ENCODE data around the gene LAMTOR2.

The LAMTOR2 gene

DNA sequence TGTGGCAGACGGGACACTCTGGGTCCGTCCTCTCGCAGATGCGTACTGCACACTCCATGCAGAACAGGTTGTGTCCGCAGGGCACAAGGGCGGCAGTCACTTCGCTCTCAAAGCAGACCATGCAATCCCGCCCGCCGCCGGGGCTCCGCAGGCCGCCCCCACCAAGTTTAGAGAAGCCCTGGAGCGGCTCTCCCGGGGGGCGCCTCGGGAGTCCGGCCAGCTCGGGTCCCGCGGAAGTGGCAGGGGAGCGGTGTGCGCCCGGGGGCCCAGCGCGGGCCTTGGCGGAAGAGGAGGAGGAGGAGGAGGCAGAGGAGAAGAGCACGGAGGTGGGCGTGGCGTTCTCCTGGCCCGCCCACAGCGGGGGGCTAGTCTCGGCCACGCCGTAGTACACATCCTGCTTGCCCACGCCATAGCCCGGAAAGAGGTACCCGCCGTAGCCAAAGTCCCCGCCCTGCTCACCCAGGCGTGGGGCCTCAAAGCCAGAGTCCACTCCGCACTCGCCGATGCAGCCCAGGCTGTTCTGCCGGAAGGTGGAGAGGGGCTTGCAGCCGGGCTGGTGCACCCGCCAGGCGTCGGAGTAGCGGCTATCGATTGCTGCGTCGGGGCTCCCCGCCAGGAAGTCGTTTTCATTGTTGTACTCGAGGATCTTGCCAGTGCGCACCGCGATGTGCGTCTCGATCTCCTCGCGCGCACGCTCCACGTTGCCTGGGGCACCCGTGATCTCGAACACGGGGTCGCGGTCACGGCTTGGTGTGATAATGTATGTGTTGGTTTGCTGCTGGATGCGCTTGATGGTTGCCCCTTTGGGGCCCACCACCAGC is 22.2 kb downstream of the LAMTOR2 start:
- DNase-seq (ENCODE audit: low spot score), result no peak

DNA sequence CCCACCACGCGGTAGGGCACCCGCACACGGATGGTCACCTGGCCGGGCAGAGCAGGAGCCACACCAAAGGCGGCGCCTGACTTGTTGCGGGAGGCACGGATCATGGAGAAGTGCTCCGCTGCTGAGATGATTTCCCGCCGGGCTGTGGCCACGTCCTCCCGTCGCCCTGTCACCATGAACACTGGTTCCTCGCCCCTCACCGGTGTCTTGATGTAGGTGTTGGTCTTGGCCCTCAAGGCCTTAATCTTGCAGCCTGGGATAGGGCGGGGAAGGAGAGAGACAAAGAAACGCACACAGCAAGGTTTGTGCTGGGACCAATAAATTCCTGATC is 22.8 kb downstream of the LAMTOR2 start:
- DNase-seq (ENCODE audit: low spot score), result no peak

DNA sequence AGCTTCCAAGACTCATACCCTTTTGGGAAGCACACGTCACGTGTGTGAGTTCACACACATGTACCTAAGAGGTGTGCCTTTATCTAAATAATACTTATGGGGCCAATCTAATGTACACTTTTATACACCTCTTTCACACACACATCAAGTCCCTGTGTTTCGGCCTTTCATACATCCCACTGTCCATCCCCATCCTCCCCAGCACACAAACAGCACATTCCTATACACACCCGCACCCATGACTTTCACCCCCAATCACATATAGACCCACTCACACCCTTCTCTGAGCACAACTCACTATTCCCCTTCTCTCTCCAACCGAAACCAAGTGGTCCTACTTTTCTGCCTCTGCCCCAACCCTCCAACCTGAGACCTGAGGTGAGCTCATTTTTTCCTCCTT is 24.1 kb downstream of the LAMTOR2 start:
- DNase-seq (ENCODE audit: low spot score), result no peak

DNA sequence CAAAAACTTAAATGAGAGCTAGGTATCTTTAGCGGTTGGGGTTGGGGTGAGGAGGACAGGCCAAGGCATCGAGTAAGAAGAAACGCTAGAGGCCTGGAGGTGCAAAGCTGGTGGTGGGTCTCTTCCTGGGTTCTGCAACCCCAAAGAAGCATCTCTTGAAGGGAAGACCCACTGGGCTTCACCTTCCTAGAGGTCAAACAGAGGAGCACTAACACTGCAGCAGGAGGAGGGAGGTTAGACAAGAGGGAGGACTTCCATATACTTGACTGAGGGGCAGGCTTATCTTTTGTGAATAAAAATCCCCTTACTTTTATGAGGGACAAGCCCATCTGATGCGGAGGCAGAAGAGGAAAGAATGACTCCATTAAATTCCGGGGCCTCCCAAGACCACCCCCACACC is 25.2 kb downstream of the LAMTOR2 start:
- DNase-seq (ENCODE audit: low spot score), result no peak

DNA sequence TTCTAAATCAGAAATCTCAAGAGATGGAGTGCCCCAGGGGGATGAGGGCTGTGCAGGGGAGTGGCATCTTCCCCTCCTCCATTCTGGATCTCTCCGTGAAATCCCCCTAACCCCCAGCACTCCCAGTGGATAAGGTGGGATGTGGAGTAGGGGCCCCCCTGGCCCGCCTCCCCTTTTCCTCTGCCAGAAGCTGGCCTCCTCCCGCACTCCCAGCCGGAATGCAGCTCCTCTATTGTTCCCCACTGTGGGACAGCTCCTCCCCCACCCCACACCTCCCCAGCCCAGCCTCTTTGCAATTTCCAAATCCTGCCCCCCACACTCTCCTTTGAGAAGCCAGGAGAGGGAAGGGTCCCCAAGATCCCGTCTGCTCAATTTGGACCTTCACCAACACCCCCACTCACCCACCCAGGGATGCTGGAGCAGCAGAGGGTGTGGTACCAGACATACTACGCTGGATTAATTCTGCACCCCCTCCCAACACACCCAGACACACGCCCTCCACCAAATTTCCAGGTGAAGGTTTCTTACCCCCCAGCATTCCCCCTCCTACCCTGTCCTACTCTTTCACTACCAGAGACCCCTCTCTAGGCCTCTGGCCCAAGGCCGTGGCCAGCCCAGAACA is 25.8 kb downstream of the LAMTOR2 start:
- DNase-seq (ENCODE audit: low spot score), result no peak

DNA sequence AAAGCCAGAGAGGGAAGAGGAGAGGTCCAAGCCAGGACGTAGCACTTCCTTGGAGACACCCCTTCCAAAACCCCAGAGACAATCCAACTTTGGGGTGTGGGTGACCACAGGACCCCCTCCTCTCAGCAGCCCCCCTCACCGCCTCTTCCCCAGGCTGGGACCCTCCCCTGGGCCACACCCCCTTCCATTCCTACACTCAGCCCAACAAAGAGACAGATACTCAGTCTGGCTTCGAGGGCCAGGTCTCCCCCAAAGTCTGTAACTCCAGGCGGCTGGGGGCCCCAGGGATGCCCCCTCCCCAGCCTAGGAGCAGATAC is 26.2 kb downstream of the LAMTOR2 start:
- DNase-seq (ENCODE audit: low spot score), result no peak

DNA sequence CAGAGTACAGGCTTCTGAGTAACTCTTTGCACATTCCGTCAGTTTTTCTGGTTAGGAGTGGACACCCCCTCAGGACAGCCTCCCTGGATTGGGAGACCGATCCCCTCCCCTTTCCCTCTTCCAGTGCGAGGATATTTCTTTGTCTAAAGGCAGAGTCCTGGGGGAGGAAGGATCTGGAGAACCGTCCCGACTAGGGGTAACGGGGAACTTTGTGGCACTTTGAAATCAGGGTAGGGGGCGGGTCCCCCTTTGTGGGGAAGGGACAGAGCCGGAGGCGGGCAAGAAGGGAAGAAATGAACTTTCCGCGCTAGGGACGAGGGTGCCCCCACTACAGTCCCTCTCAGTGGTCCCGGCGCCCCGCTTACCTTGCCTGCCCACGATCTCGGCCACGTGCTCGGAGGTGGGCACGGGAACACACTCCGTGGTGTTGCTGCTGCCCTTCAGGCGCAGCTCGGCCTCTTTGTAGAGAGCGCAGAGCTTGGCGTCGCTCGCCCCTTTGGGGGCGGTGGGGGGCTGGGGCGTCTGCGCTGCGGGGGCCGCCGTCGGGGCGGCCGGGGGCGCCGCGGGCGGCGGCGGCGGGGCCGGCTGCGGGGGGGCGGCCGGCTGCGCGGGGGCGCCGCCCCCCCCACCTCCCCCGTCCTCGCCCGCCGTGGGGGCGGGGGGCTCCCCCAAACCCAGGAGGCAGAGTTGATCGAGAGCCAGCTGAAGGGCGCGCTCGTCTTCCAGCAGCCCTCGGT is 26.8 kb downstream of the LAMTOR2 start:
- no peak for DNase-seq (ENCODE audit: low spot score)

DNA sequence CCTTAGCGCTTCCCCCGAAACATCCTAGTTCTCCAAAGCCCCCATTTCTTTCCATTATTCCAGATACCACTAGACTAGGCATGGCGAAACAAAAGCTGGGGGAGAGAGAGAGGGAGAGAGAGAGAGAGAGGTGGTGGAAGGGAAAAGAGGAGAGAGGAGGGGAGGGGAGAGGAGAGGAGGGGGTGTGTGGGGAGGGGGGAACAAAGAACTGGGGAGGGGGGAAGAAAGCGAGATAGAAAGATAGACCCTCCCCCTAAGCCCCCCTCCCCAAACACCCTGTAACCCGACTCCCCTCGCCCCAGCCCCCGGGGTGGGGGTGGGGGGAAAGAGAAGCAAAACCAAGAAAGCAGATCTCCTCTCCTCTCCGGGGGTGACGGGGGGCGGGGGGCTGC is 27.3 kb downstream of the LAMTOR2 start:
- DNase-seq (ENCODE audit: low spot score), result no peak

DNA sequence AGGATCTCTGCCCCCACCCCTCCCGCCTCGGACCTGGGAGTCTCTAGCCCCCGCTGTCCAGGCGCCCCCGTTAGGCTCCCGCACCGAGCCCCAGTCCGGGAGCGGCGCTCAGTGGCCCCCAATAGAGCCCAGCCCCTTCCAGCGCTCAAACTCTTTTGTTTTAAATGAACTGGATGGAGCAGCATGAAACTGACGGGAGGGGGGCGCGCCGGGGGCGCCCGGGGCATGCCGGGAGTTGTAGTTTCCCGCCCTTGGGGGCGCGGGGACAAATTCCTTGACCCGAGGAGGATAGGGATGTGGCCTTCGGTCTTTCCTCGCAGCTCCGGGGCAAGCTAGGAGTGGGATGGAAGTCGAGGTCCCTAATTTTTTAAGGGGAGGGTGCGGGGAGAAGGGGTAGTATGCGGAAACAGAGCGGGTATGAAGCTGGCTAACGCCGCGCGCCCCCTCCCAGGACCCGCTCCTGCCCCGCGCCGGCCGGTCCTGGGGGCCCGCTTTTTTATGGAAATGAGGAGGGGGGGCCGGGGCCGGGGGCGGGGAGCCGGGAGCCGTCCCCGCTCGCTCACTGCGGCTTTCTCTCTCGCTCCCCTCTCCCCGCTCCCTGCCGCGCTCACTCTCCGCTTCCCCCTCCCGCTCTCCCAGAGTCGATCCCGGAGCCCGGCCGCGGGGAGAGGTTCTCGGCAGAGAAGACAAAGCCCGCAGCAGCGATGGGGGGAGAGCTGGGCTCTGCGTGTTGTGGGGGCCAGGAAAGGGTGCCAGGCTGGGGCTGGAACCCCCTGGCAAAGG is 27.9 kb downstream of the LAMTOR2 start, which contains the start of gene MEX3A:
TSS of gene MEX3A (minus strand) at position 157 of the 783 bp plus-strand sequence. CDS start 467 bp downstream, outside the sequence.
- no peak for DNase-seq (ENCODE audit: low spot score)

DNA sequence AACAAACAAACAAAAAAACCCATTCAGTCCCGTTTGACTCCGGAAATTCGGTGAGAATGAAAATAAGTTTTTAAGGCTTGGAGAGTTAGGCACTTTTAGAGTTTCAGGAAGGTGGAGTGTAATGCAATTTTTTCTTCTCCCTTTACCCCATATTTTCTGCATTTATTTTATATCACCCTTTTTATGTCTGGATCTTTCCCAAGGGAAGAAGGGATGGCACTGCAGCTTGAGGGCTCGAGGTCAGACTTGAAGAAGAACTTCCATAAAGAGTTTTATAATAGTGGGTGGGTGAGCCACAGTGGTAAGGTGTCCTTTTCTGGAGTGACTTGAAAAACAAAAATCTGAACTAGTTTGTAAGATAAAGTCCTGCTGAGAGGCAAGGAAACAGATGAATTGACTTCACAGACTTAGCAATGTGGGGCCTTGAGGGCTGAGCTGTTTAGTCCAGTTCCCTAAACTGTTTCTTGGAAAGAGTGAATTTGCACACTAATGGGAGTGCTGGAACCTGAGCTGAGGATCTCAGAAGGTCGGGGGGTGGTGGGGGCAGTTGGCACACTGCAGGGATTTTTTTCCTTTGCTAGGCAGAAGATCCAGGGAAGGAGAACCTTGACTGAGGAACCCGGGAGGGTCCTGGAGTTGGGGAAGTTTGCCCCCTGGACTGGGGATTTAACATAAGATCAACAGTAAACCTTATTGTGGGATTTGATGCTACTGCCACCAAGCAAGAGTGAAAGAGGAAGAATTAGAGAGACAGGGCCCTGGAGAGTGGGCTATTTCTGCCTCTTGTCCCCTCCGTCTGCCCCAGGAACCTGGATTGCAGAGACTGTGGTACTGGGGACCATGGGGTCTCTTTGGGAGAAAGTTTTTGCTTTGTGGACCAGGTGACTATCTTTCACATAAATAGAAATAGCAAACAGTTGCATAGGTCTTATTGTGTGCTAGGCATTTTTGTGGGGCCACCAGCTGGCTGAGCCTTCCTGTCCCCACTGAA is 29.5 kb downstream of the LAMTOR2 start:
- no peak for DNase-seq (ENCODE audit: low spot score)

DNA sequence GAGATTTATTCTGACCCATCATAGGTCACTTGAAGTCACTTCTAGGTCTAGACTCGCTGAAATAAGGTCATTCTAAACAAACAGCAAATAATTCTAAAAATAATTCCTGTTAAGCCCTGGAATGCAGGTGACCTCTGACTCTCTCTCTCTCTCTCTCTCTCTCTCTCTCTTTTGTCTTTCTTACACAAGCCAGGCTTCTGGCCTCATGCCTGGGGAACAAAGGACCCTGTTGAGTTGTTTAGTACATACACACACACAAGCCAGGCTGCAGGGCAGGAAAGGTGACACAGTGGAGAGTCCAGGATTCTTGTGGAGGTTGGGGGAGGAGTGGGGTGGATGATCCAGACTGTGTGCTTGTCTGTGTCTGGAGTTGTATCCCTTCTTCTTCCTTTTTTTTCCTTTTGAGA is 31.7 kb downstream of the LAMTOR2 start:
- DNase-seq (ENCODE audit: low spot score), result no peak

DNA sequence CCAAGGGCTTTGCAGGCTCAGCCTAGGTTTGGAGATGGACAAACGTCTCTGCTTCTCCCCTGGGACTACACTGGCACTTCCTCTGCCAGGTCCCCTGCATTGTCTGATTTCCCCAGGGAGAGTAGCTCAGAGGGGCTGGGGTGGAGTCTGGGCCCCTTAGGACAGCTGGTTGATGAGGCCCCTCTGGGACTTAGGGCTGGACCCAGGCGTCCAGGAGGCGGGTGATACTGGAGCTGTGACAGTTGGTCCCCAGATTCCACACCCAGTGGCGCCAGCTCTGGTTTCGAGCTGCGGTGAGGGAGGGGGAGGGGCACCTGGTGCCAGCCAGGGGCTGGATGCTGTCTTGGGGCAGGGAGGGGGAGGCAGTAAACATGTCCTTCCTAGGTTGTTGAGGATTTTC is 35.1 kb downstream of the LAMTOR2 start:
- no peak for DNase-seq (ENCODE audit: low spot score)

DNA sequence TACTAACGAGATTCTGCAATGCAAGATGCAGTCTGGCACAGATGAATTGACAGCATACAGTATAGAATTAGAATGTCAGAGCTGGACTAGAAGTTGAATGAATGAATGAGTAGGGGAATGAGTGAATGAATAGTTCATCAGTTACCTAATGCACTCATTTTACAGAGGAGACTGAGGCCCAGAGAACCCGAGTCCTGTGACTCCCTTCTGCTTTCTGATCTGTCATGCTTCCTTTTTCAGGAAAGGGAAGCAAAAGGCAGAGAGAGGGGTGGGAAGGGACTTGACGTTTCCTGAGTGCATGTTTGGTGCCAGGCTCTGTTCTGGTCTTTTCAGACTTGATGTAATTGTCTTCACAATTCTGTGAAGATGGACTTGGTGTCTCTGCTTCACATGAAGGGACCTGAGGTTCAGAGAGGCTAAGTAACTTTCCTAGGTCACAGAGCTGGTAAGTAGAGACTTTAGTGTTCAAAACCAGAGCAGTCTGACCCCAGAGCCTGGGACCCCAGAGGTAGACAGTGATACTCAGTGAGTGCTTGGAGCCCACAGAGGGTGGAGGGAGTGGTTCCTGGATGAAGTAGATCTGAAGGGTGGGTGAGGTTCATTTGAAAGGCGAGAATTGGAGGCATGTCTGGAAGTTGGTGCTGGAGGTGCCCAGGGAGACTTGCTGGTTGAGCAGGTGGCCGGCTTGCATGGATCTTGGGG is 35.7 kb downstream of the LAMTOR2 start:
- no peak for DNase-seq (ENCODE audit: low spot score)

DNA sequence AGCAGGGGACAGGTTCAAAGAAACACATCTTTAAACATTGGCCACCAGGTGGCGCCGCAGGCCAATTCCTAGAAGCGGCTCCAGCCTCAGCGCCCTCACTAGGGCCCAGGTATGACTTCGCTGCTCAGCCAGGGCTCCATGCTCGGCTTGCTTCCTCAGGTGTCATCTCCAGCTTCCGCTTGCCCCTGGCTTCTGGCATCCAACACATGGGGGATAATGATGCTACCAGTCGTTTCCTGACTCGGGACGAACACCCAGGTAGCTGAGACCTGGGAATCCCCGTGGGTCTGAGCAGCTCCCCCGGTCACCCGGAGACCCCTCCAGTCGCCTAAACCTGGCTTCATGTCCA is 36.2 kb downstream of the LAMTOR2 start:
- peak; percentile 91 for DNase-seq (ENCODE audit: low spot score)

DNA sequence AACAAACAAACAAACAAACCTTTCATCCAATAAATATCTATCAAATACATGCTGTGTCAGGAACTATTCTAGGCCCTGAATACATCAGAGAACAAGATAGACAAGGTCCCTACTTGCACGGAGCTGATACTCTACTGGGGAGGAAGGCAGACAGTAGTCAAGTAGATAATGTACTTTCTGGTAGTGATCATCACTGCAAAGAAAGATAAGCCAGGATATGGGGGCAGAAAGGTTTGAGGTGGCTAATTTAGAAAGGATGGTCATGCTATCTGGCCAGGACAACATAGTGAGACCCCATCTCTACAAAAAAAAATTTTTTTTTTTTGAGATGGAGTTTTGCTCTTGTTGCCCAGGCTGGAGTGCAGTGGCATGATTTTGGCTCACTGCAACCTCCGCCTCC is 37.0 kb downstream of the LAMTOR2 start:
- no peak for DNase-seq (ENCODE audit: low spot score)

DNA sequence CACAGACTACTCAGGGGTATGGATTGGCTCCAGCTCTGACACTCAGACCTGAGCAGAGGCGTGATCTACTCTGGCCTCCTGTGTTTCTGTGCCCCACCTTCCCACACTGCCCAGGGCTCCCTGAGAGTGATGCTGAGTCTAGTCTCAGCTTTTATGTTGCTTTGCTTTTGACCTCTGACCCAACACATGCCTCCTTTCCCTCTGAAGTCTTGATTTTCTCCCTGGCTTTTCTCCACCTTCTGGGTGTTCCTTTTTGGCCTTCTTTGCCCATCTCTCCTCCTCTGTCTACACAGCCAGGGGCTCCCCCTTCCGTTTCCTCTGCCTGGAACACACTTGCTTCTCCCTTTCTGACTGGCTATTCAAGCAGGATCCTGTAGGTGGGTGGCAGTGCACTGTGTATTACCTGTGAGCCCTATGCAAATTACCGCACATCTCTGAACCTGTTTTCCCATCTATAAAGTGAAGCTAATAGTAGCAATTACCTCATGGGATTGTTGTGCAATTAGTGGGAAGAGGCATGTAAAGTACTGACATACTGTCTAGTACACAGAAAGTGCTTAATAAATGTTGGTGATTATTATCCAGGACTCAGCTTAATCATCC is 41.4 kb downstream of the LAMTOR2 start:
- no peak for DNase-seq (ENCODE audit: low spot score)

DNA sequence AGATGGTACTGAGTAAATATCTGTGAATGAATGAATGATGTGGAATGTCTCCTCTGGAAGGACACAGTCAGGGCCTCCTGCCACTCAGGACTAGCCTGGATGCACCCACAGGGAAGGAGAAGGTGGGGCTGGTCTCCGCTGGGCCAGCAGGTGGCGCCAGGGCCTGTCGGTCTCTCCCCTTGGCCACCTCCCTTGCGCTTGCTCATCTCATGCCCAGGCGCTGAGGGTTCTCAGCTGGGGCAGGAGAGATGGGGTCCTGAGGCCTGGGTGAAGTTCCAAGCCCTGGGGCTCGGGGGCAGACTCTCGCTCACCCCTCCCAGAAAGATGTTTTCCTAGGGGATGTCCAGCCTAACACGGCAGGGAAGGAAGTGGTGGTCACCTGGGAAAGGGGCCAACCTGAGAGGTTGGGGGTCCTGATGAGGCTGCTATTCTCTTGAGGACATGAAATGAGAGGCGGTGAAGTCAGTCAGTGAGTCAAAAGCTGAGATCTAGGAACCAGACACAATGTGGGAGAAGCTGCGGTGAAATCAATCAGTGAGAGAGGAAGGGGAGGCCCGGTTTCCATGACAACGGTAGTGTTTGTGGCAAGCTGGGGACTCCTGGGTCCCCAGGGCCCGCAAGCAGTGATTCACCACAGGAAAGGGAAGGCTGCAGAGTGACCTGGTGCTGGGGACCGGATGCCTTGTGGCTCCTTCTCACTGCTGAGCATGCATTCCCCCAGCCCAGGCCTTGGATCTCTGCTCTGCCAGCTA is 42.2 kb downstream of the LAMTOR2 start:
- DNase-seq (ENCODE audit: low spot score), result peak; percentile 87

DNA sequence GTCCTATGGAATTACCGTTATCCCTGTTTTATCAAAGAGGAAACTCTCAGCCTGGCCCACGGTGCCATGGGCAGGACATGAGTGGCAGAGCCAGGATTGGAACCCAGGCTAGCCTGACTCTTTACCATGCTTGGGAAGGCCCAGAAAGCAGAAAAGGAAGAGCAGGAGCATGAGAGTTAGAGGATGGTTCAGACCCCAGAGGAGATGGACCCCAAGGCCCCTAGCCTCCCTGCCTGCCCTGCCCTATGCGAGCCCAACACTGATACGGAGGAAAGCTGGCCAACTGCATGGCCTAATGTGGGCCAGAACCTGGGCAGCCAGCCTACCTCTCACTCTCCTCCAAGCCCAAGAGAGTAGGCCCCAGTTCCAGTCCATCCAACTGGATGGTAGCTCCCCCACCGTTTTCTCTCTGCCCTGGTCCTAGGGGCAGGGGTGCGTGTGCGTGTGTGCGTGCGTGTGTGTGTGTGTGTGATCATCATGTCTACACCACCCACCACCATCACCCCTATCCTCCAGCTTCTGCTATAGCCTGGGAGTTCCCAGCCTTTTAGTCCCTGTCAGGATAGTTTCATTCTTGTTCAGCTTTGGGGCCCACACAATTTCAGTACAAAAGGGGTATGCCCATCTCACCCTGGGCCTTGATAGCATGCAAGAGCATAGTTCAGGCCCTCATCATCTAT is 43.1 kb downstream of the LAMTOR2 start:
- no peak for DNase-seq (ENCODE audit: low spot score)

DNA sequence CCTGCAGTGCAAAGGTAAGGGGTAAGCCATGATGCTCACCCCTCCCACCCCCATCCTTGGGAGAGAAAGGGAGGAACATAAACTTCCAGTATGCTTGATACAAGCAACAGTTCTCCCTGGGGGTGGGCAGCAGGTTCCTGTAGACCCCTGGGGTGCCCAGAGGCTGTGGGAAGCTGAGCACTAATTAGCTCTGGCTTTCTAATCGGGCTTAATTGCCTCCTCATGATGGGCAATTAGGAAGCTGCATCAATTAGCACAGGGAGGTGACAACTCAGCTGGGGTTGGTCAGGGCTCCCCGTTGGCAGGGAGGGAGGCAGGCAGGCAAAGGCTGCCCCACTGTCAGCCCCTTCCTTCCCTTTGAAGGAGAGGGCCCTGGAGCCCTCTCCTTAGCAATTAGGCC is 44.2 kb downstream of the LAMTOR2 start:
- DNase-seq (ENCODE audit: low spot score), result no peak

Measured in hematopoietic multipotent progenitor cell treated with erythropoietin and hydrocortisone succinate and interleukin-3 and kit ligand, for 15 days (in vitro differentiated cells).